Endometrial microvascular endothelial cells (primary cell): ENCODE data around the gene TMEM89. TPM values are rescaled to one million over a fixed set of nuclear protein-coding genes. Genes with fewer than 3 reads are reported as not detected.

Experiments
- total RNA-seq: library from RNA; depleted of rRNA; stranded (reverse); fragments of >200 nt; gene quantifications from one replicate; pipeline ENCODE4 v1.2.3, GENCODE V29; 2015; ENCODE audit errors: inconsistent ontology term

Gene TMEM89
- total RNA-seq, 1 donor from 2014 or later: not detected

Other genes starting within 250 kb of the TMEM89 start
- not detected for gene FBXW12, start 249.6 kb downstream of the TMEM89 start, total RNA-seq
- gene PLXNB1, start 191.7 kb downstream of the TMEM89 start, total RNA-seq: 12.2 TPM
- gene CCDC51, start 181.7 kb downstream of the TMEM89 start, total RNA-seq: 20.8 TPM
- gene TMA7, start 181.5 kb downstream of the TMEM89 start, total RNA-seq: 329 TPM
- 10.7 TPM for gene ATRIP, start 175.0 kb downstream of the TMEM89 start, total RNA-seq
- gene SHISA5, start 117.6 kb downstream of the TMEM89 start, total RNA-seq: 359 TPM
- gene PFKFB4, start 65.0 kb downstream of the TMEM89 start, total RNA-seq: 3.3 TPM
- not detected for gene UCN2, start 58.0 kb downstream of the TMEM89 start, total RNA-seq
- gene COL7A1, start 26.4 kb downstream of the TMEM89 start, total RNA-seq: not detected
- 355 TPM for gene UQCRC1, start 12.1 kb downstream of the TMEM89 start, total RNA-seq
- gene SLC26A6, start 13.7 kb upstream of the TMEM89 start, total RNA-seq: 22.5 TPM
- 1.0 TPM for gene CELSR3, start 41.1 kb upstream of the TMEM89 start, total RNA-seq
- gene NCKIPSD, start 64.1 kb upstream of the TMEM89 start, total RNA-seq: 16.7 TPM
- 42.0 TPM for gene IP6K2, start 95.5 kb upstream of the TMEM89 start, total RNA-seq
- 56.1 TPM for gene PRKAR2A, start 226.1 kb upstream of the TMEM89 start, total RNA-seq